HG03066 (cell line): ENCODE results near the gene SMG6.

Experiments
- ATAC-seq: cut with Tn5 transposase; IDR thresholded peaks from one replicate; pipeline ENCODE4 v1.9.1; 2021; ENCODE audit warnings: low read depth; ENCODE audit not compliant: unreplicated experiment

The SMG6 gene

DNA sequence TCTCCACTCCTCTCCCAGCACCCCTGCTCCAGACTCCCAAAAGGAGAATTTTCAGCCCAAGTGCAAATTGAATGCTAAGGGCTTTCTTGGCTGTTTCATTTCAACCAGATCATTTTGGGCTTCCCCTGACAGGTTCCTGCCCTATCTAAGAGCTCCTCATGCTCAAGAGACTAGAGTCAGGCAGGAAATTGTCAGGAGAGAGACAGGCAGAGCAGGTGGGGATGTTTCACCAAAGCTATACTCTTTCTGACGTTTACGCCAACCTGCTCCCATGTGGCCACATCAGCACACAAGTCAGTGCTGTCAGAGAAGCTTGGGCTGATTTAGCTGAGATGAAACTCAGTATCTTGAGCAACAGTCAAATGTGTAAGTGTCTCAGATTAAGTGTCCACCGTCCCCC lies 217.3 kb downstream of the SMG6 start:
- ATAC-seq: no peak

DNA sequence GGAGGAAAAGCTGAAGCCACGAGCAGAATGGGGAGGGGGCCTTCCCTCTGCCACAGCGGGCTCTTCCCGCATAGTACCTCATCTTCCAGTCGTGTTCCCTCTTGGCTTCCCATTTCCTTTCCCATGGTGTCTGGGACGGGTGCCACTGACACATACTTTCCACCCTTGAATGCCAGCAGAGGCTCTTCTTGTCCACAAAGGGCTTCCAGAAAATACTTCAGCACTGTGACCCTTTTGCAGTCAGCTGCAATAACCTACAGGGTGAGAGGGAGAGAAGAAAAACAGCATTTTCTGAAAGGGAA lies 218.0 kb downstream of the SMG6 start:
- no peak for ATAC-seq

GRCh38 chr17:2084766-2085647 lies 218.6 kb downstream of the SMG6 start:
- ATAC-seq: no peak

- ATAC-seq: no peak
Measured at GRCh38 chr17:2084036-2084765, 219.4 kb downstream of the SMG6 start.

- ATAC-seq: peak; percentile 43
Measured at GRCh38 chr17:2083613-2084035, 220.0 kb downstream of the SMG6 start.

DNA sequence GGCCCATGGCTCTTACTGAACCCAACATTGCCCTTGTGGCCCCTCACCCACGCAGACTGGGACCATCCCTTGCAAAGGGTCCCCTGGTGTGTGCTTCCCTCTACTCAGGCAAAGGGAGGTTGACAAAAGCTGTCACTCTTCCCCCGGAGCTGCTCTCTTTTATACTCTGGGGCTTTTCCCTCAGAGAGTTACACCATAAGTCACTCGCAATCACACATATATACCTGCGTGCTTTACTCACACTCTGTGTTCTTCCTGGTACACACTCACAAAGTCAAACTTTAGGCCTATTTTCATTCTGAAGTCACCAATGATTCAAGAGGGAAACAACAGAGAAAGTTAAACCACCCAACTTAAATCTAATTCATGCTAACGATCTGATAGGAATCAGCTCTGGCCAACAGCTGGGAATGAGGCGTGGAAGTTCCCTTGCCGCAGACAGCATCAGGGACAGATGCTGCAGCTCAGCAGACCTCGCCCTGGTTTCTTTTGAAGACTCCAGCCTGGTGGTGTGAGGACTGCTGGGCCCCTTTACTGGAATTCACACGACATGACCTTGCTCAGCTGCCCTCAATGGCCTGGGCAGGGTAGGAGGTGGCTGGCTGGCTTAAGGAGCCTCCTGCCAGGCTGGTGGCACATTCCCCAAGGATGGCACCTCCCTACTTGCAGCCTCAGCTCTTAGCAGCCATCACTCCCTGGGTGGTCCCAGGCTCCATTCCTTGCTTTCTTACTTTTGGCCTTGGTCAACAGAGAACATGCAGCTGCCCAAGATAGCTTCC lies 221.4 kb downstream of the SMG6 start:
- ATAC-seq: no peak

- no peak for ATAC-seq
Measured at GRCh38 chr17:2081564-2081963, 222.0 kb downstream of the SMG6 start.

GRCh38 chr17:2077040-2077439 lies 226.5 kb downstream of the SMG6 start:
- no peak for ATAC-seq

- ATAC-seq: no peak
Measured at GRCh38 chr17:2076087-2076984, 227.2 kb downstream of the SMG6 start.

DNA sequence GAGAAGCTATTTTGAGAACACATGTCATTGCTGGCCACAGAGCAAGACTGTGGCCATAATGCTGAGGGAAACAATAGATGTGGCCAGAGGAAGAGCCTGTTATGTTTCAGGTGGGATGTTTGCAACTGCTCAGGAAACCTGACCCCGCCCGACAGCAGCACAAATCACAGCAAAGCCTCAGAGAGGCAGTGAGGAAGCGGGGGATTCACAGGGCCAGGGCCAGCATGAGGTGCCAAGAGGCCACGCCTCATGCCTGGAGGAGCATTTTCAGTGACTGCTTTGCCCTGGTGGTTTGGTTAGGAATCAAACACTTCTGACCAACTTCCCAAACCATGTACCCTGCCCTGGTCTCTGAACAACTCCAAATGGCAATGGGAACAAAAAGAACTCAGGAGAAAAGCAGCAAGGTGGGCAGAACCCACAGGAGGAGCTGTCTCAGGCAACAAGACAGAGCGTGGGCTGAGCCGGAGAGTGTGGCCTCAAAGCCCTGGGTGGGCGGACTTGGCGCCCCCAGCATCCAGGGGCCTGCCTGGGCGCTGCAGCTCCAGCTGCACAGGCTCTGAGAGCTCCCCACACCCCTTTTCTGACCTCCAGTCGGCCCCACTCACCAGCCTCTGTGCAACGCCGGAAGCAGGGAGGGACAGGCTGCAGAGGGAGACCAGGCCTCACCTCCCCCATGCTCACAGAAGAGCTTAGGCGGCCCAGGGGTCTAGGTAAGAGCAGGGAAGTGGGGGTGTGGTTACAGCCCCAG lies 228.1 kb downstream of the SMG6 start:
- no peak for ATAC-seq

DNA sequence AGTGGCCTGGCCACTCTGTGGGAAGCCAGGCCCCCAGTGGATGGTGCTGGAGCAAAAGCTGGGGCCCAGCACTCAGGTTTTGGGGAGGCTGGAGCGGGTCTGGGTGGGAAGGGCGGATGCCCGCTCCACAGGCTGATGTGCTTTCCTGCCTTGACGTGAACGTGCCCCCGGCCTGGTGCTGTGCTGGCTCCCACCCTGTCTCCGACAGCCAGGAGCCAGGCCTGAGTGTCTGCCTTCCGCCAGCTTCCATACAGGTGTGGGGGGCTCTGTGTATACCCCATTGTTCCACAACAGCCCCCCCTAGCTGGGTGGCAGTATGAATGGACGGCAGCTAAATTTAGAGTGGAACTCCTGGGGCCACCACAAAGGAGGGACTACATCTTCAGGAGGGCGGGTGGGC lies 228.7 kb downstream of the SMG6 start:
- ATAC-seq: no peak

- no peak for ATAC-seq
Measured at GRCh38 chr17:2071455-2072281, 231.9 kb downstream of the SMG6 start.

GRCh38 chr17:2071024-2071385 lies 232.6 kb downstream of the SMG6 start:
- no peak for ATAC-seq

DNA sequence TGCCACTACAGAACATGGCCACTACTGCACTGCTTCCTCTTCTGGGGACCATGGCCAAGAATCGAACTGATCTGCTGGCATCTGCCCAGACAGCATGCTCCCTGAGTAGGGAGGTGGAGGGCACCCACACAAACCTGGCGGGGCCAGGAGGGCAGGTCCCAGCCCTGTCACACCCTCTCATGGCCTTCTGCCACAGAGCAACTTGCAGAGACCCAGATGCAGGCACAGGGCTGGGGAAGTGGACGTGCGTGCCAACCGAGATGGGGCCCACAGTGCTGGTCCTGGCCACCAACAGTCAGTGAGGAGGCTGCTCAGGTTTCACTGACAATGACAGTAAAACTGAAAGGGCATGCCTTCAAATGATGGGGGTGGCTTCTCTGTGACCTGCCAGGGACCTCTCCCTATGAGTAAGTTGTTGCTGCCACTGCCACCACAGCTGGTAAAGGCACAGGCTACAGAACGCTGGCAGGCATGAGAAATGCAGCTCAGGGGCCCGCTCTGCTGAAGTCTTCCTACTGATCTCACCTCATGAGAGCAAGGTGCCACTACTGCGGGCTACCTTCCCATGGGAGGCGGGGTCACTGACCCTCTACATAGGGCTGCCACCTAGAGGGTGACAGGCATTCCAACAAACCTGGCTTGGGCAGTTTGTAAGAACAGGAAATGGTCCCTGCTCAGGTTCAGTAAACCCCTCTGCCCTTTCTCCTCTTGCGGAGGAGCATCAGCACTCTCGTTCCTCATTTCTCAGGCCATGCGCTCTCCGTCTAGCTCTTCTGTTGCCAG lies 233.2 kb downstream of the SMG6 start:
- peak; percentile 84 for ATAC-seq

GRCh38 chr17:2068519-2069051 lies 235.0 kb downstream of the SMG6 start:
- no peak for ATAC-seq

DNA sequence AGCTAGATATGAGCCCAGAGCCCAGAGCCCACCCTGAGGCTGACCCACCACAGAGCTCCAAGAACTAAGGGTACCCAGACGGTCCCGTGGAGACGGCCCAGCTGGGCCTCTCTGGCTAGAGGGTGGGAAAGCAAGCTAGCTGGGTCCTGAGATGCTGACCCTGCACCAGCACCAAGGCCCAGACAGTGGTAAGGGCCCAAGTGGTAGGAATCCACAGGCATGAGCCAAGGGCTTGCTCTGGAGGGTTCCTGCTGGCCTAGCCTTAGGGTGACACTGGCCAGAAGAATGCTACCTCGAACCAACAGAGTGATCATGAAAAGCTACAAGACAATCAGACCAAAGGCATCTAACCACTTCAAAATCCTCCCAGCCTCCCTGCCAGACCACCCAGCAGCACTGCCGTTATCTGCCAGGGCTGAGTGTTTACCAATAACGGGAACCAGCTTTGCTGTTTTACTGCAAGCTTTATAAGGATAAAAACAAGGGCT lies 235.5 kb downstream of the SMG6 start:
- ATAC-seq: no peak

- no peak for ATAC-seq
Measured at GRCh38 chr17:2067608-2068024, 236.0 kb downstream of the SMG6 start.
